Gastrocnemius medialis (tissue), 4 donors: ENCODE measurements around the gene ZBTB34.

Experiments used
- CTCF ChIP-seq, 5 experiments: fragments of 450-650 bp in 3 of 5; fragments of 200-600 bp in 2 of 5; sonication (generic) in 2 of 5; IDR thresholded peaks in 4 of 5; conservative IDR thresholded peaks in 1 of 5; 1 replicate in 4 of 5; 2 replicates in 1 of 5; pipeline ENCODE4 v1.5.1; 2016 to 2019; ENCODE audit warnings: antibody characterized with exemption in 5 of 5, mild to moderate bottlenecking in 3 of 5, moderate library complexity in 3 of 5
- POLR2A ChIP-seq, 2 donors: fragments of 450-650 bp; IDR thresholded peaks; one replicate each; pipeline ENCODE4 v1.6.1; 2017; ENCODE audit warnings: antibody characterized with exemption in 2 of 2, mild to moderate bottlenecking in 2 of 2, moderate library complexity in 2 of 2

- TF ChIP-seq CTCF (IDR thresholded peaks at IDR 0.05 in 4 of 5, conservative IDR thresholded peaks at IDR 0.05 in 1 of 5) (no peak), POLR2A (IDR thresholded peaks at IDR 0.05) (no peak)
These were observed 41.0 kb upstream of the ZBTB34 start for GRCh38 chr9:126819482-126819881.
